ENCODE results near the gene MAGI3. TPM values are rescaled to one million over a fixed set of nuclear protein-coding genes. Genes with fewer than 3 reads are reported as not detected.
"Not testable (repeated sequence)": the region's sequence is repeated elsewhere in the genome, so short reads cannot be mapped to it uniquely, and the experiment has no call there.

Gene MAGI3
- total RNA-seq, 4 donors from 2014 or later = 2.8 to 4.1 (median 4.0) TPM

GRCh38 chr1:113714606-113715269, 324.4 kb downstream of the MAGI3 start:
- in situ Hi-C loops (cut with MboI; ENCODE audit: low sequenced_read_pairs in 4 of 4) (no loop called here), intact Hi-C loops (cut with DNase I; ENCODE audit: low total_unique reads) (no loop called here)

DNA sequence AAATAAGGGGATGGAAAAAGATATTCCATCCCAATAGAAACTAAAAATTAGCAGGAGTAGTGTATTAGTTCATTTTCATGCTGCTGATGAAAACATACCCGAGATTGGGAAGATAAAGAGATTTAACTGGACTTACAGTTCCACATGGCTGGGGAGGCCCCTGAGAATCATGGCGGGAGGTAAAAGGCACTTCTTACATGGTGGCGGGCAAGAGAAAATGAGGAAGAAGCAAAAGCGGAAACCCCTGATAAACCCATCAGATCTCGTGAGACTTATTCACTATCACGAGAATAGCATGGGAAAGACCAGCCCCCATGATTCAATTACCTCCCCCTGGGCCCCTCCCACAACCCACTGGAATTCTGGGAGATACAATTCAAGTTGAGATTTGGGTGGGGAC, 327.2 kb downstream of the MAGI3 start:
- ATAC-seq; in situ Hi-C loops (cut with MboI; ENCODE audit: low sequenced_read_pairs in 4 of 4): not testable (repeated sequence)

More at GRCh38 chr1:113714606-113715269, 324.4 kb downstream of the MAGI3 start:
- H3K27me3 ChIP-seq = no peaks in the 10 kb centered on the region
- H3K9me3 ChIP-seq = no peaks in the 10 kb centered on the region
- peaks cover 0 to 19% of the 10 kb centered on the region in 2 donors for H3K36me3 ChIP-seq
- no peaks in the 10 kb centered on the region for H3K4me1 ChIP-seq
- DNase-seq (no peak), ATAC-seq (no peak)
- TF ChIP-seq CTCF (IDR thresholded peaks at IDR 0.05 in 4 of 5, conservative IDR thresholded peaks at IDR 0.05 in 1 of 5) (no peak), POLR2A (IDR thresholded peaks at IDR 0.05) (no peak)
- no peak overlapping the region for H3K4me3 ChIP-seq
- no peak overlapping the region for H3K27ac ChIP-seq

DNA sequence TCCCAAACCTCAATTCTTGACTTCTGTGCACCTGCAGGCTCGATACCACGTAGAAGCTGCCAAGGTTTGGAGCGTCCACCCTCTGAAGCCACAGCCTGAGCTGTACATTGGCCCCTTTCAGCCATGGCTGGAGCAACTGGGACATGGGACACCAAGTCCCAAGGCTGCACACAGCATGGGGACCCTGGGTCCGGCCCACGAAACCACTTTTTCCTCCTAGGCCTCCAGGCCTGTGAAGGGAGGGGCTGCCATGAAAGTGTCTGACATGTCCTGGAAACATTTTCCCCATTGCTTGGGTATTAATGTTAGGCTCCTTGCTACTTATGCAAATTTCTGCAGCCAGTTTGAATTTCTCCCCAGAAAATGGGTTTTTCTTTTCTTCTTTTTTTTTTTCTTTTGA, 328.3 kb downstream of the MAGI3 start:
- H3K9me3 ChIP-seq; ATAC-seq; H3K4me1 ChIP-seq; H3K27ac ChIP-seq; intact Hi-C loops (cut with DNase I; ENCODE audit: low total_unique reads); DNase-seq; H3K27me3 ChIP-seq; in situ Hi-C loops (cut with MboI; ENCODE audit: low sequenced_read_pairs in 4 of 4); H3K4me3 ChIP-seq: not testable (repeated sequence)
- H3K36me3 ChIP-seq = peaks cover 0 to 17% of the 10 kb centered on the region in 2 donors

More for the DNA sequence above, 327.2 kb downstream of the MAGI3 start:
- H3K4me1 ChIP-seq; H3K27ac ChIP-seq; intact Hi-C loops (cut with DNase I; ENCODE audit: low total_unique reads); H3K9me3 ChIP-seq; H3K27me3 ChIP-seq; DNase-seq; H3K4me3 ChIP-seq: not testable (repeated sequence)
- H3K36me3 ChIP-seq = peaks cover 0 to 17% of the 10 kb centered on the region in 2 donors

DNA sequence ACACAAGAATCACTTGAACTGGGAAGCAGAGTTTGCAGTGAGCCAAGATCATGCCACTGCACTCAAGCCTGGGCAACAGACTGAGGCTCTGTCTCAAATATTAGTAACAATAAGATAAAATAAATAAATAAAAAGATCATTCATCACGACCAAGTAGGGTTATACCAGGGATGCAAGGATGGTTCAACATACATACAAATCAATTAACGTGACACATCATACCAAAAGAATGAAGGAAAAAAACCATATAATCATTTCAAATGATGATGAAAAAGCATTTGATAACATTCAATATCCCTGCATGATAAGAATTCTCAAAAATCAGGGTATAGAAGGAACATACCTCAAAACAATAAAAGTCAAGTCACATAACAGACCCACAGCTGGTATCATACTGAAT, 330.7 kb downstream of the MAGI3 start:
- Histone ChIP-seq H3K4me3 (no peak overlapping the region), H3K27me3 (no peaks in the 10 kb centered on the region), H3K9me3 (no peaks in the 10 kb centered on the region), H3K27ac (no peak overlapping the region), H3K36me3 (peaks cover 0 to 24% of the 10 kb centered on the region in 2 donors), H3K4me1 (no peaks in the 10 kb centered on the region)
- ATAC-seq (no peak), DNase-seq (no peak)
- in situ Hi-C loops (cut with MboI; ENCODE audit: low sequenced_read_pairs in 4 of 4) (no loop called here), intact Hi-C loops (cut with DNase I; ENCODE audit: low total_unique reads) (no loop called here)
- TF ChIP-seq CTCF (IDR thresholded peaks at IDR 0.05 in 4 of 5, conservative IDR thresholded peaks at IDR 0.05 in 1 of 5) (no peak), POLR2A (IDR thresholded peaks at IDR 0.05) (no peak)

DNA sequence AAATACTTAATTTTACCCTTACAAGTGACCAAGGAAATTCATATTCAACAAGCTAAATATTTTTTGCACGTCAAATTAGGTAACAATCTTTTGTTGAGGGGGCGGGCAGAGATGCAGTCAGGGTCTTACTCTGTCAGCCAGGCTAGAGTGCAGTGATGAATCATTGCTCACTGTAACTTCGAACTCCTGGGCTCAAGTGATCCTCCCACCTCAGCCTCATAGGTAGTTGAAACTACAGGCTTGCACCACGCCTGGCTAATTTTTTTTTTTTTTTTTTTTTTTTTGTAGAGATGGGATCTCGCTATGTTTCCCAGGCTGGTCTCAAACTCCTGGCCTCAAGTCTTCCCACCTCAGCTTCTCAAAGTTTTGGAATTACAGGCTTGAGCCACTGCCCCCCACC, 342.5 kb downstream of the MAGI3 start:
- Histone ChIP-seq H3K27me3 (no peaks in the 10 kb centered on the region), H3K4me3 (no peak overlapping the region), H3K4me1 (no peaks in the 10 kb centered on the region), H3K9me3 (no peaks in the 10 kb centered on the region), H3K27ac (no peak overlapping the region), H3K36me3 (peaks cover 0 to 29% of the 10 kb centered on the region in 2 donors)
- in situ Hi-C loops (cut with MboI; ENCODE audit: low sequenced_read_pairs in 4 of 4) (no loop called here), intact Hi-C loops (cut with DNase I; ENCODE audit: low total_unique reads) (no loop called here)
- DNase-seq (no peak), ATAC-seq (no peak)
- no peak for TF ChIP-seq POLR2A (IDR thresholded peaks at IDR 0.05)

GRCh38 chr1:113734357-113735055, 344.2 kb downstream of the MAGI3 start:
- TF ChIP-seq POLR2A (IDR thresholded peaks at IDR 0.05) (no peak), CTCF (IDR thresholded peaks at IDR 0.05 in 4 of 5, conservative IDR thresholded peaks at IDR 0.05 in 1 of 5) (no peak)
- Histone ChIP-seq H3K4me3 (no peak overlapping the region), H3K27ac (no peak overlapping the region), H3K4me1 (no peaks in the 10 kb centered on the region), H3K9me3 (no peaks in the 10 kb centered on the region), H3K36me3 (peaks cover 0 to 37% of the 10 kb centered on the region in 2 donors), H3K27me3 (no peaks in the 10 kb centered on the region)
- ATAC-seq = no peak
- intact Hi-C loops (cut with DNase I; ENCODE audit: low total_unique reads) (no loop called here), in situ Hi-C loops (cut with MboI; ENCODE audit: low sequenced_read_pairs in 4 of 4) (no loop called here)
- DNase-seq = no peak
